PC-3 (cell line): ENCODE measurements around the gene DNAAF1. TPM values are rescaled to one million over a fixed set of nuclear protein-coding genes. Genes with fewer than 3 reads are reported as not detected.

Experiments
- ATAC-seq: fragments of 200-7000 bp; cut with Tn5 transposase; 2 replicates; pipeline ENCODE4 v1.9.1; 2020; ENCODE audit warnings: mild to moderate bottlenecking, moderate library complexity
- BruUV-seq: library from RNA; stranded (reverse); fragments of 400-500 nt; replicated peaks from 2 replicates; lab custom pipeline; 2021; lab: Mats Ljungman, UMichigan
- CTCF ChIA-PET: fragments of 300-600 bp; sonication (Branson Sonifier 250); formaldehyde crosslinking; loops from one replicate; lab custom pipeline; 2022; ENCODE audit warnings: antibody characterized with exemption; lab: Charles Lee
- POLR2A ChIA-PET: fragments of 300-600 bp; sonication (Branson Sonifier 250); formaldehyde crosslinking; loops from one replicate; lab custom pipeline; 2022; ENCODE audit warnings: antibody characterized with exemption; ENCODE audit not compliant: unreplicated experiment; lab: Charles Lee
- DNase-seq: peaks from one replicate; pipeline ENCODE4 v3.0.0-alpha.2; 2015
- H2AFZ ChIP-seq: fragments of 300-600 bp; sonication (generic); 2 replicates; pipeline ENCODE4 v1.6.0; 2016; ENCODE audit warnings: antibody characterized with exemption, low read length
- H3F3A ChIP-seq: fragments of 300-600 bp; sonication (generic); one replicate; pipeline ENCODE4 v1.6.0; 2017; ENCODE audit warnings: antibody characterized with exemption, low read length, control low read depth, mild to moderate bottlenecking; ENCODE audit not compliant: unreplicated experiment
- H3K27ac ChIP-seq: fragments of 300-600 bp; sonication (generic); 2 replicates; pipeline ENCODE4 v1.5.1; 2016; ENCODE audit warnings: mild to moderate bottlenecking, low read length
- H3K27me3 ChIP-seq: fragments of 300-600 bp; sonication (generic); 2 replicates; pipeline ENCODE4 v1.6.1; 2016; ENCODE audit warnings: low read length, mixed read lengths
- H3K36me3 ChIP-seq: fragments of 300-600 bp; sonication (generic); 2 replicates; pipeline ENCODE4 v1.6.1; 2016; ENCODE audit warnings: low read depth, mixed run types, low read length, mixed read lengths
- H3K4me1 ChIP-seq: fragments of 300-600 bp; sonication (generic); 2 replicates; pipeline ENCODE4 v1.5.1; 2016; ENCODE audit warnings: low read length; ENCODE audit not compliant: insufficient read depth
- H3K4me2 ChIP-seq: fragments of 300-600 bp; sonication (generic); 2 replicates; pipeline ENCODE4 v1.6.0; 2016; ENCODE audit warnings: low read length
- H3K4me3 ChIP-seq: fragments of 300-600 bp; sonication (generic); 2 replicates; pipeline ENCODE4 v1.5.1; 2016; ENCODE audit warnings: mild to moderate bottlenecking, low read length, mixed read lengths
- H3K79me2 ChIP-seq: fragments of 300-600 bp; sonication (generic); 2 replicates; pipeline ENCODE4 v1.6.1; 2017; ENCODE audit warnings: low read length, mixed read lengths
- H3K9ac ChIP-seq: fragments of 300-600 bp; sonication (generic); 2 replicates; pipeline ENCODE4 v1.6.0; 2016; ENCODE audit warnings: mild to moderate bottlenecking, low read length
- H3K9me2 ChIP-seq: fragments of 300-600 bp; sonication (generic); replicated peaks from 2 replicates; pipeline ENCODE4 v1.6.1; 2016; ENCODE audit warnings: mixed run types, low read length, mixed read lengths
- H3K9me3 ChIP-seq: fragments of 300-600 bp; sonication (generic); 2 replicates; pipeline ENCODE4 v1.6.1; 2016; ENCODE audit warnings: low read length, mixed read lengths
- H4K20me1 ChIP-seq: fragments of 300-600 bp; sonication (generic); 2 replicates; pipeline ENCODE4 v1.6.1; 2016; ENCODE audit warnings: low read length, mixed read lengths
- CTCF ChIP-seq: fragments of 300-600 bp; sonication (generic); conservative IDR thresholded peaks from 2 replicates; pipeline ENCODE4 v1.5.1; 2017; ENCODE audit warnings: antibody characterized with exemption, low read depth, mild to moderate bottlenecking, low read length
- EZH2 ChIP-seq: fragments of 300-600 bp; sonication (generic); IDR thresholded peaks from one replicate; pipeline ENCODE4 v1.6.1; 2017; ENCODE audit warnings: antibody characterized with exemption, mild to moderate bottlenecking, low read length; ENCODE audit not compliant: unreplicated experiment
- EZH2phosphoT487 ChIP-seq: fragments of 300-600 bp; sonication (generic); IDR thresholded peaks from 2 replicates; pipeline ENCODE4 v1.6.1; 2018; ENCODE audit warnings: mild to moderate bottlenecking, antibody characterized with exemption, low read length, borderline replicate concordance
- intact Hi-C: fragments of 100-400 bp; cut with micrococcal nuclease; formaldehyde crosslinking; loops from 2 replicates; pipeline ENCODE4 v1.9.0; 2023
- total RNA-seq: library from RNA; depleted of rRNA; stranded (reverse); fragments of >200 nt; gene quantifications from 2 replicates; pipeline ENCODE4 v1.2.3, GENCODE V29; 2014

Gene DNAAF1
- total RNA-seq, 1 experiment from 2014 or later = not detected

GRCh38 chr16:84165746-84166145 lies 20.6 kb downstream of the DNAAF1 start:
- H3K4me2 ChIP-seq = no peak overlapping the region
- ATAC-seq (no peak), DNase-seq (no peak)
- H3K9ac ChIP-seq = no peak overlapping the region
- no peaks in the 10 kb centered on the region for H3K36me3 ChIP-seq
- no peak overlapping the region for H3K27ac ChIP-seq
- no peaks in the 10 kb centered on the region for H4K20me1 ChIP-seq
- no peaks in the 10 kb centered on the region for H3K79me2 ChIP-seq
- intact Hi-C loops = no loop called here
- no TSS peak for BruUV-seq
- POLR2A ChIA-PET = no interaction called here
- CTCF ChIA-PET = no interaction called here
- no peak overlapping the region for H2AFZ ChIP-seq
- H3K4me3 ChIP-seq = no peak overlapping the region
- peaks cover 19% of the 10 kb centered on the region for H3K27me3 ChIP-seq
- no peaks in the 10 kb centered on the region for H3K9me3 ChIP-seq
- TF ChIP-seq EZH2phosphoT487 (no peak), CTCF (no peak), EZH2 (no peak)
- no peaks in the 10 kb centered on the region for H3K9me2 ChIP-seq
- H3K4me1 ChIP-seq = no peaks in the 10 kb centered on the region
- H3F3A ChIP-seq = no peaks in the 10 kb centered on the region

DNA sequence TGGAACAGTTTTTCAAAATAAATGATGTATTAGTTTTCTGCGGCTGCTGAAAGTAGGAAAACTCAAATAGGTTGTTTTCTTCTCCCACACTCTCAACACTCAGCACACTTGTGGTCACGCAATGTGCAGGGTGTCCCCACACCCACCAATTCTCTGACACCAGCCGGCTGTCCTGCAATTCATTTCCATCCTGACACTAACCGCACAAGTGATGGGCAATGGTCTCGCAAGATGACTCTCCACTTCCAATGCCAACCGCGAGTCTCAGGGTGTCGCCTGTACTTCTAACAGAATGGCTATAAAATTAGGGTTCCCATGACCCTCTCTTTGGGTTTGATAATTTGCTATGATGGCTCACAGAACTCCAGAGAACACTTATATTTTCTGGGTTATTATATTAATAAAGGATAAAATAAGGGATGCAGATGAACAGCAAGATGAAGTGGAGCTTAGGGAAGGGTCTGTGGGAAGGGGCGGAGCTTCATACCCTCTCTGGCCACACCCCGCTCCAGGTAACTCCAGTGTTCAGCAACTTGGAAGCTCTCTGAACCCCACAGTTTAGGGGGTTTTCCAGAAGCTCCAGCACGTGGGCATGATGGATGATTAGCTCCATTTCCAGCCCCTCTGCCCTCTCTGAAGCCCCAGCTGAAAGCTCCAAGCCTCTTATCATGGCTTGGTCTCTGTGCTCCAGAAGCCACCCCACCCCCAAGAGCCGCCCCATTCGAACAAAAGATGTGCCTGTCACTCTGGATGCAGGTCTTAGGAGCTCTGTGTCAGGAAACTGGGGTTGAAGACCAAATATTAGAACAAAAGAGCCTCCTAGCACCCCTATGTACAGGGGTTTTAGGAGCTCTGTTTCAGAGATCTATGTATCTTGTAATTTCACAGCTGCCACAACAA lies 21.9 kb downstream of the DNAAF1 start:
- Histone ChIP-seq H3K9me3 (no peaks in the 10 kb centered on the region), H3K4me1 (no peaks in the 10 kb centered on the region), H3K4me3 (no peak overlapping the region), H4K20me1 (no peaks in the 10 kb centered on the region), H3K36me3 (no peaks in the 10 kb centered on the region), H2AFZ (no peak overlapping the region), H3K4me2 (no peak overlapping the region), H3K9me2 (no peaks in the 10 kb centered on the region), H3K27ac (no peak overlapping the region), H3F3A (no peaks in the 10 kb centered on the region), H3K79me2 (no peaks in the 10 kb centered on the region), H3K27me3 (peaks cover 19% of the 10 kb centered on the region), H3K9ac (no peak overlapping the region)
- CTCF ChIA-PET = no interaction called here
- DNase-seq = no peak
- no TSS peak for BruUV-seq
- ATAC-seq = no peak
- intact Hi-C loops = no loop called here
- POLR2A ChIA-PET = no interaction called here
- TF ChIP-seq CTCF (no peak), EZH2 (no peak), EZH2phosphoT487 (no peak)

DNA sequence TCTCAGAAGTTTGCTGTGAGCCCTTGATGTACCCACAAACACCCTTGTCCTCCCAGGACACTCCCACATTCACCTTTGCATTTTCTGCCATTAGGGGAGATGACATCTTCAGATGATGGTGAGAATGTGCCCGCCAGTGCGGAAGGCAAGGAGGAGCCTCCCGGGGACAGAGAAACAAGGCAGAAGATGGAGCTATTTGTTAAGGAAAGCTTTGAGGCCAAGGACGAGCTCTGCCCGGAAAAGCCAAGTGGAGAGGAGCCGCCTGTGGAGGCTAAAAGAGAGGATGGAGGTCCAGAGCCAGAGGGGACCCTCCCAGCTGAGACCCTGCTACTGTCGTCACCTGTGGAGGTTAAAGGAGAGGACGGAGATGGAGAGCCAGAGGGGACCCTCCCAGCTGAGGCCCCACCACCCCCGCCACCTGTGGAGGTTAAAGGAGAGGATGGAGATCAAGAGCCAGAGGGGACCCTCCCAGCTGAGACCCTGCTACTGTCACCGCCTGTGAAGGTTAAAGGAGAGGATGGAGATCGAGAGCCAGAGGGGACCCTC lies 24.7 kb downstream of the DNAAF1 start:
- Histone ChIP-seq H3K4me1 (no peaks in the 10 kb centered on the region), H3K36me3 (no peaks in the 10 kb centered on the region), H3K79me2 (no peaks in the 10 kb centered on the region), H4K20me1 (no peaks in the 10 kb centered on the region), H3K9me2 (no peaks in the 10 kb centered on the region), H3K4me2 (no peak overlapping the region), H3F3A (no peaks in the 10 kb centered on the region), H3K4me3 (no peak overlapping the region), H2AFZ (no peak overlapping the region), H3K9ac (no peak overlapping the region), H3K9me3 (no peaks in the 10 kb centered on the region), H3K27me3 (peaks cover 9% of the 10 kb centered on the region), H3K27ac (no peak overlapping the region)
- no peak for ATAC-seq
- no TSS peak for BruUV-seq
- intact Hi-C loops = no loop called here
- ChIA-PET CTCF (no interaction called here), POLR2A (interaction anchor here (0.5 kb wide), 1 partner anchor 1575 kb away, joined by 3 read pairs; no protein-coding TSS in a partner anchor)
- no peak for TF ChIP-seq CTCF
- no peak for TF ChIP-seq EZH2
- no peak for TF ChIP-seq EZH2phosphoT487
- DNase-seq = no peak
